K562 (cell line): ENCODE results near the gene LVRN.

Source experiments
- CTCF ChIP-seq, 3 experiments: IDR thresholded peaks in 2 of 3; conservative IDR thresholded peaks in 1 of 3; 2 replicates each; pipeline ENCODE4 v1.5.1; 2011 to 2012; ENCODE audit warnings: low read length in 3 of 3, mild to moderate bottlenecking in 3 of 3, control low read depth in 2 of 3, improper control_type of control experiment in 1 of 3, inconsistent platforms in 1 of 3, low read depth in 1 of 3, mixed read lengths in 1 of 3, moderate library complexity in 1 of 3; ENCODE audit not compliant: insufficient read depth in 2 of 3
- ELK1 ChIP-seq: sonication (generic); formaldehyde crosslinking; IDR thresholded peaks from 2 replicates; pipeline ENCODE4 v1.8.1; 2022; ENCODE audit warnings: missing genetic modification reagents
- GABPA ChIP-seq: fragments of 200-800 bp; sonication (Bioruptor generic); conservative IDR thresholded peaks from 2 replicates; pipeline ENCODE4 v1.6.1; 2016; ENCODE audit warnings: low read depth, missing genetic modification characterization, missing compliant biosample characterization
- POU5F1 ChIP-seq: fragments of 150-350 bp; IDR thresholded peaks from 2 replicates; pipeline ENCODE4 v1.6.1; 2014; ENCODE audit warnings: borderline replicate concordance, low read length, low read depth, mild to moderate bottlenecking; ENCODE audit not compliant: partially characterized antibody
- ZNF253 ChIP-seq: fragments of 250-450 bp; sonication (Bioruptor Pico); conservative IDR thresholded peaks from 2 replicates; pipeline ENCODE4 v1.6.1; 2021; ENCODE audit warnings: mild to moderate bottlenecking
- ZNF717 ChIP-seq: fragments of 250-450 bp; sonication (Bioruptor Pico); IDR thresholded peaks from 2 replicates; pipeline ENCODE4 v1.5.0; 2021

GRCh38 chr5:116009806-116010205 lies 47.5 kb downstream of the LVRN start:
- TF ChIP-seq GABPA (tag) = no peak
- TF ChIP-seq ZNF717 (CRISPR knock-in tag) = no peak
- TF ChIP-seq POU5F1 = no peak
- TF ChIP-seq CTCF (IDR thresholded peaks at IDR 0.05 in 2 of 3, conservative IDR thresholded peaks at IDR 0.05 in 1 of 3; ENCODE audit: insufficient read depth in 2 of 3, low read depth in 1 of 3, low read length in 3 of 3) = no peak
- no peak for TF ChIP-seq ZNF253 (CRISPR knock-in tag)
- no peak for TF ChIP-seq ELK1 (CRISPR knock-in tag)
